ENCODE results near the gene PKP3. TPM values are rescaled to one million over a fixed set of nuclear protein-coding genes. Genes with fewer than 3 reads are reported as not detected.

PKP3 gene
- polyA plus RNA-seq, 1 donor (not counting 4 experiments of a cell fraction or from before 2014, with no cell fraction given) = 125 TPM

GRCh38 chr11:376531-377173 lies 17.4 kb upstream of the PKP3 start:
- no peak overlapping the region for H2AFZ ChIP-seq (ENCODE audit: control insufficient read depth, low read length)
- H3K9ac ChIP-seq (ENCODE audit: control insufficient read depth, extremely low read depth, insufficient read depth, low read length) = no peak overlapping the region
- no peaks in the 10 kb centered on the region for H3K9me3 ChIP-seq (ENCODE audit: control insufficient read depth, low read depth, low read length)
- H3K4me3 ChIP-seq (ENCODE audit: control insufficient read depth in 2 of 3, extremely low read depth in 1 of 3, insufficient read depth in 2 of 3, low read depth in 1 of 3, low read length in 3 of 3) = no peak overlapping the region
- no peaks in the 10 kb centered on the region for H4K20me1 ChIP-seq (ENCODE audit: control insufficient read depth, extremely low read depth, insufficient read depth, low read length)
- no peak overlapping the region for H3K27ac ChIP-seq (ENCODE audit: control insufficient read depth, insufficient read depth, low read length)
- dilution Hi-C loops (cut with MboI; ENCODE audit: extremely low pct_ligation_motif_present, low sequenced_read_pairs) = no loop called here
- H3K79me2 ChIP-seq (ENCODE audit: control insufficient read depth, insufficient read depth, low read length) = no peaks in the 10 kb centered on the region
- H3K4me1 ChIP-seq (ENCODE audit: control insufficient read depth, extremely low read depth, insufficient read depth, low read length) = no peaks in the 10 kb centered on the region
- H3K9me1 ChIP-seq (ENCODE audit: control insufficient read depth, extremely low read depth, insufficient read depth, low read length) = no peaks in the 10 kb centered on the region
- TF ChIP-seq EZH2 (IDR thresholded peaks at IDR 0.05; ENCODE audit: low read length) (no peak), CTCF (optimal IDR thresholded peaks at IDR 0.05 in 1 of 3, IDR thresholded peaks at IDR 0.05 in 1 of 3, conservative IDR thresholded peaks at IDR 0.05 in 1 of 3; ENCODE audit: extremely low read depth in 1 of 3, insufficient read depth in 2 of 3, low read length in 3 of 3) (no peak)
- DNase-seq (ENCODE audit: low read depth, low spot score) = no peak
- peaks cover 0 to 3% of the 10 kb centered on the region in 2 experiments for H3K36me3 ChIP-seq (ENCODE audit: control insufficient read depth in 2 of 2, extremely low read depth in 1 of 2, insufficient read depth in 2 of 2, low read length in 2 of 2)
- FAIRE-seq = no peak
- peaks cover 11% of the 10 kb centered on the region for H3K27me3 ChIP-seq (ENCODE audit: control insufficient read depth, extremely low read depth, insufficient read depth, low read length)
- H3K4me2 ChIP-seq (ENCODE audit: control insufficient read depth, extremely low read depth, insufficient read depth, low read depth, low read length) = no peak overlapping the region

- Histone ChIP-seq H4K20me1 (ENCODE audit: control insufficient read depth, extremely low read depth, insufficient read depth, low read length) (peaks cover 2% of the 10 kb centered on the region), H3K4me1 (ENCODE audit: control insufficient read depth, extremely low read depth, insufficient read depth, low read length) (no peaks in the 10 kb centered on the region), H3K9me3 (ENCODE audit: control insufficient read depth, low read depth, low read length) (no peaks in the 10 kb centered on the region), H3K9ac (ENCODE audit: control insufficient read depth, extremely low read depth, insufficient read depth, low read length) (no peak overlapping the region), H3K9me1 (ENCODE audit: control insufficient read depth, extremely low read depth, insufficient read depth, low read length) (no peaks in the 10 kb centered on the region), H2AFZ (ENCODE audit: control insufficient read depth, low read length) (no peak overlapping the region), H3K4me2 (ENCODE audit: control insufficient read depth, extremely low read depth, insufficient read depth, low read depth, low read length) (no peak overlapping the region), H3K36me3 (ENCODE audit: control insufficient read depth in 2 of 2, extremely low read depth in 1 of 2, insufficient read depth in 2 of 2, low read length in 2 of 2) (no peaks in the 10 kb centered on the region), H3K27me3 (ENCODE audit: control insufficient read depth, extremely low read depth, insufficient read depth, low read length) (peaks cover 4% of the 10 kb centered on the region), H3K4me3 (ENCODE audit: control insufficient read depth in 2 of 3, extremely low read depth in 1 of 3, insufficient read depth in 2 of 3, low read depth in 1 of 3, low read length in 3 of 3) (no peak overlapping the region), H3K79me2 (ENCODE audit: control insufficient read depth, insufficient read depth, low read length) (no peaks in the 10 kb centered on the region), H3K27ac (ENCODE audit: control insufficient read depth, insufficient read depth, low read length) (no peak overlapping the region)
- DNase-seq (ENCODE audit: low read depth, low spot score) (no peak), FAIRE-seq (no peak)
- TF ChIP-seq EZH2 (IDR thresholded peaks at IDR 0.05; ENCODE audit: low read length) (no peak), CTCF (optimal IDR thresholded peaks at IDR 0.05 in 1 of 3, IDR thresholded peaks at IDR 0.05 in 1 of 3, conservative IDR thresholded peaks at IDR 0.05 in 1 of 3; ENCODE audit: extremely low read depth in 1 of 3, insufficient read depth in 2 of 3, low read length in 3 of 3) (no peak)
- dilution Hi-C loops (cut with MboI; ENCODE audit: extremely low pct_ligation_motif_present, low sequenced_read_pairs) = no loop called here
Measured at GRCh38 chr11:377174-377865, 16.7 kb upstream of the PKP3 start.
